ENCODE measurements around the gene CLDN9.

CLDN9 gene

GRCh38 chr16:3035289-3035971 lies 22.7 kb downstream of the CLDN9 start:
- TF ChIP-seq MAX (IDR thresholded peaks at IDR 0.05; ENCODE audit: low read depth, low read length): no peak
- TF ChIP-seq POLR2A (IDR thresholded peaks at IDR 0.05; ENCODE audit: extremely low read depth, insufficient read length): no peak
- no peak for TF ChIP-seq MYC (IDR thresholded peaks at IDR 0.05; ENCODE audit: low read depth, low read length)
- TF ChIP-seq CTCF (IDR thresholded peaks at IDR 0.05; ENCODE audit: low read depth, low read length): no peak
- no peak overlapping the region for H3K4me3 ChIP-seq (ENCODE audit: low read depth, low read length)
- DNase-seq (ENCODE audit: low read depth): no peak

GRCh38 chr16:3035972-3036725 lies 23.4 kb downstream of the CLDN9 start:
- TF ChIP-seq MAX (IDR thresholded peaks at IDR 0.05; ENCODE audit: low read depth, low read length): no peak
- no peak for TF ChIP-seq MYC (IDR thresholded peaks at IDR 0.05; ENCODE audit: low read depth, low read length)
- TF ChIP-seq POLR2A (IDR thresholded peaks at IDR 0.05; ENCODE audit: extremely low read depth, insufficient read length): no peak
- TF ChIP-seq CTCF (IDR thresholded peaks at IDR 0.05; ENCODE audit: low read depth, low read length): no peak
- no peak overlapping the region for H3K4me3 ChIP-seq (ENCODE audit: low read depth, low read length)
- DNase-seq (ENCODE audit: low read depth): no peak

- TF ChIP-seq MYC (IDR thresholded peaks at IDR 0.05; ENCODE audit: low read depth, low read length) (no peak), CTCF (IDR thresholded peaks at IDR 0.05; ENCODE audit: low read depth, low read length) (no peak), POLR2A (IDR thresholded peaks at IDR 0.05; ENCODE audit: extremely low read depth, insufficient read length) (no peak), MAX (IDR thresholded peaks at IDR 0.05; ENCODE audit: low read depth, low read length) (no peak)
- DNase-seq (ENCODE audit: low read depth): no peak
- H3K4me3 ChIP-seq (ENCODE audit: low read depth, low read length): no peak within 1 kb of the TSS
Observed at GRCh38 chr16:3036726-3037315, 24.1 kb downstream of the CLDN9 start, which contains the start of gene BICDL2. TSS of gene BICDL2 (minus strand) at chr16:3036944. CDS start at chr16:3035496, 1,448 bp downstream.

- DNase-seq (ENCODE audit: low read depth): no peak
- TF ChIP-seq CTCF (IDR thresholded peaks at IDR 0.05; ENCODE audit: low read depth, low read length) (no peak), MAX (IDR thresholded peaks at IDR 0.05; ENCODE audit: low read depth, low read length) (no peak), MYC (IDR thresholded peaks at IDR 0.05; ENCODE audit: low read depth, low read length) (no peak), POLR2A (IDR thresholded peaks at IDR 0.05; ENCODE audit: extremely low read depth, insufficient read length) (no peak)
Observed at GRCh38 chr16:3038256-3038655, 25.5 kb downstream of the CLDN9 start.

GRCh38 chr16:3038896-3039295 lies 26.2 kb downstream of the CLDN9 start:
- H3K4me3 ChIP-seq (ENCODE audit: low read depth, low read length): no peak overlapping the region
- TF ChIP-seq MYC (IDR thresholded peaks at IDR 0.05; ENCODE audit: low read depth, low read length) (no peak), CTCF (IDR thresholded peaks at IDR 0.05; ENCODE audit: low read depth, low read length) (no peak), POLR2A (IDR thresholded peaks at IDR 0.05; ENCODE audit: extremely low read depth, insufficient read length) (no peak), MAX (IDR thresholded peaks at IDR 0.05; ENCODE audit: low read depth, low read length) (no peak)
- no peak for DNase-seq (ENCODE audit: low read depth)

More at GRCh38 chr16:3038256-3038655, 25.5 kb downstream of the CLDN9 start:
- no peak overlapping the region for H3K4me3 ChIP-seq (ENCODE audit: low read depth, low read length)
